Measurements from ENCODE around the gene RTL1.

Gene RTL1

DNA sequence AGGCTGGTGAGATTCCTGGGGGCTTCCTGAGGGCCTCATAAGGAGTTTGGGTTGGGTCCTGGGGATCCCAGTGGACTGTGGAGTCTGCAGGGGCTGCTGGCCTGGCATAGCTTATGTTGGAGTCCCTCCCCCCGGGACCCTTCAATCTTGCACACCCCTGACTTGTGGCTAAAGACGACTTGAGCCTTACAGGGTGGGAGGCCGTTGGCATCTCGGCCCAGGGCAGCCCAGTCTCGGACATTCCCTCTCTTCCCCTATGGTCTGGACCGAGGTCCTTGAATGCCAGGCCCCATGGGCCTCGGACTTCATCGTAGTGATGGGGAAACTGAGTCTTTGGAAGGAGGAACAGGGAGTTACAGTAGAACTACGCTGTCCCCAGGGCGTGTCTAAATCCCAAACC lies 12.5 kb downstream of the RTL1 start:
- no peak overlapping the region for H3K27ac ChIP-seq
- TF ChIP-seq, protein P1, sequence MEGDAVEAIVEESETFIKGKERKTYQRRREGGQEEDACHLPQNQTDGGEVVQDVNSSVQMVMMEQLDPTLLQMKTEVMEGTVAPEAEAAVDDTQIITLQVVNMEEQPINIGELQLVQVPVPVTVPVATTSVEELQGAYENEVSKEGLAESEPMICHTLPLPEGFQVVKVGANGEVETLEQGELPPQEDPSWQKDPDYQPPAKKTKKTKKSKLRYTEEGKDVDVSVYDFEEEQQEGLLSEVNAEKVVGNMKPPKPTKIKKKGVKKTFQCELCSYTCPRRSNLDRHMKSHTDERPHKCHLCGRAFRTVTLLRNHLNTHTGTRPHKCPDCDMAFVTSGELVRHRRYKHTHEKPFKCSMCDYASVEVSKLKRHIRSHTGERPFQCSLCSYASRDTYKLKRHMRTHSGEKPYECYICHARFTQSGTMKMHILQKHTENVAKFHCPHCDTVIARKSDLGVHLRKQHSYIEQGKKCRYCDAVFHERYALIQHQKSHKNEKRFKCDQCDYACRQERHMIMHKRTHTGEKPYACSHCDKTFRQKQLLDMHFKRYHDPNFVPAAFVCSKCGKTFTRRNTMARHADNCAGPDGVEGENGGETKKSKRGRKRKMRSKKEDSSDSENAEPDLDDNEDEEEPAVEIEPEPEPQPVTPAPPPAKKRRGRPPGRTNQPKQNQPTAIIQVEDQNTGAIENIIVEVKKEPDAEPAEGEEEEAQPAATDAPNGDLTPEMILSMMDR (conservative IDR thresholded peaks at IDR 0.05): no peak
- TF ChIP-seq ZFX (IDR thresholded peaks at IDR 0.05): no peak

DNA sequence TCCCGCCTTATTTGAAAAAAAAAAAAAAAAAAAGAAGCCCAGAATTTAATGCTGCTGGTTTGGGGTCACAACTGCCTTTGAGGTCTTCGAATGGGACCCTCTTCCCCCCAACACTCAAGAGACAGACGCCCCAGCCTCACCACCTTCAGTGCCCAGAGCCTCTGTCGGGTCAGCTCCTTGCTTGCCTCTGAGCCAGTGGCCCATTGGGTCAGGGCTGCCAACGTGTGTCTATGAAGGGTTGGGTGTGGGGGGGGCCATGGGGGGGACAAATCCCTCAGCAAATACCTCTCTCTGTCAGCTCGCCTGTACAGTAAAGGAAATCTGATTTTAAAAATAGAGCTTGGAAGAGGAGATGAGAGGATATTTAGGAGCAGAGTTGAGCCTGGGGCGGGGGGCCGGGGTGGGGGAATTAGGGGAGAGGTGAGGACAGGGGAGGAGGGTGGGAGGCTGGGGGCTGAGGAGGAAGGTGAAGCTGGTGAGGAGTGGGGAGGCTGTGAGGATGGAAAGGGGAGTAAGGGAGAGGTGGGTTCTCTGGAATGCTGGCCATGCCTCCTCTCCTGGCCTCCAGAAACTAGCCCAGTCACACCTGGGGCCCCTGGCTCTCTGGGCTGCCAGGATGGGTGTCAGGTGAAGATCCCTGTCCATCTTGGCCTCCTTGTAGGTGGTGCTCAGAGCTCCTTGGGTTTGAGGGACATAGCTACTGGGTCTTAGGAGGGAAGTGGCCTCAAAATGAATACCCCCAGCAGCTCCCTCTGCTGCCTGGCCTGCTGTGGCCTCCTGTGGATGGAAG lies 13.3 kb downstream of the RTL1 start:
- H3K27ac ChIP-seq: no peak overlapping the region
- no peak for TF ChIP-seq ZFX (IDR thresholded peaks at IDR 0.05)
- TF ChIP-seq, protein P1 (conservative IDR thresholded peaks at IDR 0.05): no peak

DNA sequence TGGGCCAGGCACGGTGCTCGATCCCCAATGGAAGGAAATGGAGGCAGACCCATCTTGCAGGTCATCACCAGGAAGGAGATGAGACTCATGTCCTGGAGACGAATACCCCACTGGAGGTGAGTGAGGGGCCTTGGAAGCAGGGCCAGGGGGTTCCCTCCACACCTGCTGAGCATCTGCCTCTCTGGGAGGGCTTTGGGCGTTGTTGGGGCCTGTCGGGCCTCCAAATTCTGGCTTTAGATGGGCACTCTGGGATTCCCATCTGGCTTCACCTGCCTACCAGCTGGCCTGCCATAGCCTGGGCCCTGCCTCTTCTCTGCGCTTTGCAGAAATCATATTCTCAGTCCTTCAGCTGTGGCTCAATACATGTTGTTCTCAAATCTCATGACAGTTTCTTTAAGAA lies 13.9 kb downstream of the RTL1 start:
- H3K27ac ChIP-seq: no peak overlapping the region
- TF ChIP-seq ZFX (IDR thresholded peaks at IDR 0.05): no peak
- TF ChIP-seq, protein P1 (conservative IDR thresholded peaks at IDR 0.05): no peak

DNA sequence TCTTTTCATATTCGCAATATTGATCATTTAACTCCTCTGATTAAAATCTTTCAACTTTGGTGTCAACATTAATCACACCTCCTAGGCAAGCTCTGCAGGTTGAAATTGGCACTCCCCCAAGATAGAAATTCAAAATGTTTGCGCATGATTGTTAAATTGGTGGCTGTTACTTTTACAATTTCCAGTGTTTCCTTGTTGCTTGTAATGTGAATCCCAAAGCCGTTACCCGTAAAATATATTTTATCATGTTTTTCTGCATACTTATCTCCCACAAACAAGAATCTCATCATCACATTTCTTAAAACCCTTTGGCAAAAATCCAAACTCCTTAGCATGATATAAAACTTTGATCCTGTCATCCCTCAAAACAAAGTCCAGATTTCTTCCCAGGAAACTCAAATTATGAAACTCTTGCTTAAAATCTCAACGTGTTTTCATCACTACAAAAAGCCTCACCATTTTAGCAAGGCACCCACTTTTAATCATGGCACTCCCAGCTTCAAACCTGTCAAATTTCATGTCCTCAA lies 14.7 kb downstream of the RTL1 start:
- no peak overlapping the region for H3K27ac ChIP-seq
- TF ChIP-seq ZFX (IDR thresholded peaks at IDR 0.05): no peak
- TF ChIP-seq, protein P1 (conservative IDR thresholded peaks at IDR 0.05): no peak

DNA sequence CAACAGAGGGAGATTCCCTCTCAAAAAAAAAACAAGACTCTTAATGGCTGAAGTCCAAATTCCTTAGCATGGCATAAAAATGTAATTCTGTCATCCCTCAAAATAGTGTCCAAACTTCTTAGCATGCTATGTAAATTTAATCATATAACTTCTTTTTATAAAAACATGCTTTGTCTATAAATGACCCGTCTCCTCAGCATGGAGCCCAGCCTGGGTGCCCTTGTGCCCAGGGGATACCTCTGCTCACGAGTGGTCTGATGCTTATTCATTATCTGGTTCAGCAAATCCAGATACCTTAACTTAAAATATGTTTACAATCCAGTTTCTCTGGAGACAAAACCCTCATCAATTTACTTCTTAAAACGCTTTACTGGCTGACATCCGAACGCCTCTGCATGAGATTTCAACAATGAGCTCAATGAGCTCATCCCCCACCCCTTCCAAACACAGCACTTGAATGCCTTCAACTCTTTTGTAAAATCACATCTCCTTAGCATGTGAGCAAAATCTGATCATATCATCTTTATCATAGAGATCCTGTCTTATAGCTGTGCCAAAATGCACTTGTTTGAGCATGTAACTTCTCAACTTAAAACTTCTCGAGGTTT lies 15.7 kb downstream of the RTL1 start:
- H3K27ac ChIP-seq: no peak overlapping the region
- no peak for TF ChIP-seq ZFX (IDR thresholded peaks at IDR 0.05)

DNA sequence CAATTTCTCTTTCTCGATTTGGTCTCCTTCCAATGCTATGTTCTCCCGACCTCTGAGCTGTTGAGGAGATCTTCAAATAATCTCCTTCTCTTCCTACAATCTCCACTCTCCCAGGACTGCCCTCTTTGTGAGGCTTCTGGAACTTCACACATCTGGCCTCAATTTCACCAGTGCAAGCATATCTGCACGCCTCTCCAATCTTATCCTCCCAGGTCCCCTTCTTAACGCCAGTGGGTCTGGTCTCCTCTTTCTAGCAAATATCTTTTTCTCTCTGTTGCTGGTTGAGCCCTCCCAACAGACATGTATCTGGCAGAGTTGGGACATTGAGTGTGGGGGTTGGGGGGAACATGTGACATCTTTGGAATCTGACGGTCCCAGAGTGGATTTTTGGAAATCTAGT lies 17.9 kb downstream of the RTL1 start:
- H3K27ac ChIP-seq: no peak overlapping the region
- TF ChIP-seq ZFX (IDR thresholded peaks at IDR 0.05): no peak
- TF ChIP-seq, protein P1 (conservative IDR thresholded peaks at IDR 0.05): no peak

DNA sequence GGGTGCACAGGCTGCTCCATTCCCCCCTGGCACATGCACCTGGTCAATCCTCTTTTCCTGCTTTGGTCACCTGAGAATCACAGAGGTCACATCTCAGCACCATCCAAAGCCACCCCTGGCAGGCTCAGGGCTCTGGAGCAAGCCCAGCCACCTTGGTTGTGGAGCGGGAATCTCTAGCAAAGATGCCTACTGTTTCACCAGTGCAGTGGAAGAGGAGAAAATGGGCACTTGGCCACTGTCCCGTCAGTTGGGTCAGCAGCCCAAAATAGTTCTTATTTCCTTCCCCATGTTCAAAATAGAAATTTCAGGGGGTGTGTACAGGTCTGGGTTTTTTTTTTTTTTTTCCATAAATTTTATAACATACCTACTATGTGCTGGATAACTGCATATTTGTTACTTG lies 18.3 kb downstream of the RTL1 start:
- TF ChIP-seq ZFX (IDR thresholded peaks at IDR 0.05): no peak
- TF ChIP-seq, protein P1 (conservative IDR thresholded peaks at IDR 0.05): no peak
- no peak overlapping the region for H3K27ac ChIP-seq

Data from C4-2B (cell line).